ENCODE measurements around the gene C1QTNF1. TPM values are rescaled to one million over a fixed set of nuclear protein-coding genes. Genes with fewer than 3 reads are reported as not detected.

The C1QTNF1 gene
- polyA plus RNA-seq, 1 donor (not counting 4 experiments of a cell fraction or from before 2014, with no cell fraction given) = 6.6 TPM

DNA sequence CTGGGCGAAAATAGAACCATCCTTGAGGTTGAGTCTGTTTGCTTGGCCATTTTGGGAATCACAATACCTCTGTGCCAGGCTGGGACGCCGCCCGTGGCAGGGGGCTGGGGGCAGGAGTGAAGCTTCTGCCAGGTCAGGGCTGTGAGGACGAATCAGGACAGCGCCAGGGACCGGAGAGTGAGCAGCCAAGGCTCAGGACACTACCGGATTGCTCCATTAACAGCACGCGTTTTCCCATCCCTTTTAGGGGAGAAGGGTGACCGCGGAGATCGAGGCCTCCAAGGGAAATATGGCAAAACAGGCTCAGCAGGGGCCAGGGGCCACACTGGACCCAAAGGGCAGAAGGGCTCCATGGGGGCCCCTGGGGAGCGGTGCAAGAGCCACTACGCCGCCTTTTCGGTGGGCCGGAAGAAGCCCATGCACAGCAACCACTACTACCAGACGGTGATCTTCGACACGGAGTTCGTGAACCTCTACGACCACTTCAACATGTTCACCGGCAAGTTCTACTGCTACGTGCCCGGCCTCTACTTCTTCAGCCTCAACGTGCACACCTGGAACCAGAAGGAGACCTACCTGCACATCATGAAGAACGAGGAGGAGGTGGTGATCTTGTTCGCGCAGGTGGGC lies 23.4 kb downstream of the C1QTNF1 start:
- TF ChIP-seq, protein P1, sequence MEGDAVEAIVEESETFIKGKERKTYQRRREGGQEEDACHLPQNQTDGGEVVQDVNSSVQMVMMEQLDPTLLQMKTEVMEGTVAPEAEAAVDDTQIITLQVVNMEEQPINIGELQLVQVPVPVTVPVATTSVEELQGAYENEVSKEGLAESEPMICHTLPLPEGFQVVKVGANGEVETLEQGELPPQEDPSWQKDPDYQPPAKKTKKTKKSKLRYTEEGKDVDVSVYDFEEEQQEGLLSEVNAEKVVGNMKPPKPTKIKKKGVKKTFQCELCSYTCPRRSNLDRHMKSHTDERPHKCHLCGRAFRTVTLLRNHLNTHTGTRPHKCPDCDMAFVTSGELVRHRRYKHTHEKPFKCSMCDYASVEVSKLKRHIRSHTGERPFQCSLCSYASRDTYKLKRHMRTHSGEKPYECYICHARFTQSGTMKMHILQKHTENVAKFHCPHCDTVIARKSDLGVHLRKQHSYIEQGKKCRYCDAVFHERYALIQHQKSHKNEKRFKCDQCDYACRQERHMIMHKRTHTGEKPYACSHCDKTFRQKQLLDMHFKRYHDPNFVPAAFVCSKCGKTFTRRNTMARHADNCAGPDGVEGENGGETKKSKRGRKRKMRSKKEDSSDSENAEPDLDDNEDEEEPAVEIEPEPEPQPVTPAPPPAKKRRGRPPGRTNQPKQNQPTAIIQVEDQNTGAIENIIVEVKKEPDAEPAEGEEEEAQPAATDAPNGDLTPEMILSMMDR (optimal IDR thresholded peaks at IDR 0.05 in 1 of 3, IDR thresholded peaks at IDR 0.05 in 1 of 3, conservative IDR thresholded peaks at IDR 0.05 in 1 of 3; ENCODE audit: extremely low read depth in 1 of 3, insufficient read depth in 2 of 3, low read length in 3 of 3) = no peak
- no peak for TF ChIP-seq EZH2 (IDR thresholded peaks at IDR 0.05; ENCODE audit: low read length)
- Histone ChIP-seq H2AFZ (ENCODE audit: control insufficient read depth, low read length) (no peak overlapping the region), H3K36me3 (ENCODE audit: control insufficient read depth in 2 of 2, extremely low read depth in 1 of 2, insufficient read depth in 2 of 2, low read length in 2 of 2) (no peaks in the 10 kb centered on the region), H3K9me1 (ENCODE audit: control insufficient read depth, extremely low read depth, insufficient read depth, low read length) (no peaks in the 10 kb centered on the region), H3K9me3 (ENCODE audit: control insufficient read depth, low read depth, low read length) (no peaks in the 10 kb centered on the region), H3K9ac (ENCODE audit: control insufficient read depth, extremely low read depth, insufficient read depth, low read length) (no peak overlapping the region), H3K27ac (ENCODE audit: control insufficient read depth, insufficient read depth, low read length) (no peak overlapping the region), H3K79me2 (ENCODE audit: control insufficient read depth, insufficient read depth, low read length) (no peaks in the 10 kb centered on the region), H3K4me2 (ENCODE audit: control insufficient read depth, extremely low read depth, insufficient read depth, low read depth, low read length) (no peak overlapping the region), H3K27me3 (ENCODE audit: control insufficient read depth, extremely low read depth, insufficient read depth, low read length) (peaks cover 4% of the 10 kb centered on the region), H3K4me3 (ENCODE audit: control insufficient read depth in 2 of 3, extremely low read depth in 1 of 3, insufficient read depth in 2 of 3, low read depth in 1 of 3, low read length in 3 of 3) (no peak overlapping the region), H4K20me1 (ENCODE audit: control insufficient read depth, extremely low read depth, insufficient read depth, low read length) (no peaks in the 10 kb centered on the region), H3K4me1 (ENCODE audit: control insufficient read depth, extremely low read depth, insufficient read depth, low read length) (peaks cover 7% of the 10 kb centered on the region)
- dilution Hi-C loops (cut with MboI; ENCODE audit: extremely low pct_ligation_motif_present, low sequenced_read_pairs) = loop anchor here (25.0 kb wide), 1 partner anchor 340 kb away; no protein-coding TSS in a partner anchor
- DNase-seq (ENCODE audit: low read depth, low spot score) (no peak), FAIRE-seq (no peak)

DNA sequence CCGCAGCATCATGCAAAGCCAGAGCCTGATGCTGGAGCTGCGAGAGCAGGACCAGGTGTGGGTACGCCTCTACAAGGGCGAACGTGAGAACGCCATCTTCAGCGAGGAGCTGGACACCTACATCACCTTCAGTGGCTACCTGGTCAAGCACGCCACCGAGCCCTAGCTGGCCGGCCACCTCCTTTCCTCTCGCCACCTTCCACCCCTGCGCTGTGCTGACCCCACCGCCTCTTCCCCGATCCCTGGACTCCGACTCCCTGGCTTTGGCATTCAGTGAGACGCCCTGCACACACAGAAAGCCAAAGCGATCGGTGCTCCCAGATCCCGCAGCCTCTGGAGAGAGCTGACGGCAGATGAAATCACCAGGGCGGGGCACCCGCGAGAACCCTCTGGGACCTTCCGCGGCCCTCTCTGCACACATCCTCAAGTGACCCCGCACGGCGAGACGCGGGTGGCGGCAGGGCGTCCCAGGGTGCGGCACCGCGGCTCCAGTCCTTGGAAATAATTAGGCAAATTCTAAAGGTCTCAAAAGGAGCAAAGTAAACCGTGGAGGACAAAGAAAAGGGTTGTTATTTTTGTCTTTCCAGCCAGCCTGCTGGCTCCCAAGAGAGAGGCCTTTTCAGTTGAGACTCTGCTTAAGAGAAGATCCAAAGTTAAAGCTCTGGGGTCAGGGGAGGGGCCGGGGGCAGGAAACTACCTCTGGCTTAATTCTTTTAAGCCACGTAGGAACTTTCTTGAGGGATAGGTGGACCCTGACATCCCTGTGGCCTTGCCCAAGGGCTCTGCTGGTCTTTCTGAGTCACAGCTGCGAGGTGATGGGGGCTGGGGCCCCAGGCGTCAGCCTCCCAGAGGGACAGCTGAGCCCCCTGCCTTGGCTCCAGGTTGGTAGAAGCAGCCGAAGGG lies 24.2 kb downstream of the C1QTNF1 start:
- H3K4me2 ChIP-seq (ENCODE audit: control insufficient read depth, extremely low read depth, insufficient read depth, low read depth, low read length) = no peak overlapping the region
- no peaks in the 10 kb centered on the region for H3K9me3 ChIP-seq (ENCODE audit: control insufficient read depth, low read depth, low read length)
- H3K4me1 ChIP-seq (ENCODE audit: control insufficient read depth, extremely low read depth, insufficient read depth, low read length) = peaks cover 7% of the 10 kb centered on the region
- H3K9ac ChIP-seq (ENCODE audit: control insufficient read depth, extremely low read depth, insufficient read depth, low read length) = no peak overlapping the region
- H3K79me2 ChIP-seq (ENCODE audit: control insufficient read depth, insufficient read depth, low read length) = no peaks in the 10 kb centered on the region
- DNase-seq (ENCODE audit: low read depth, low spot score) (no peak), FAIRE-seq (no peak)
- TF ChIP-seq, protein P1 (optimal IDR thresholded peaks at IDR 0.05 in 1 of 3, IDR thresholded peaks at IDR 0.05 in 1 of 3, conservative IDR thresholded peaks at IDR 0.05 in 1 of 3; ENCODE audit: extremely low read depth in 1 of 3, insufficient read depth in 2 of 3, low read length in 3 of 3) = no peak
- TF ChIP-seq EZH2 (IDR thresholded peaks at IDR 0.05; ENCODE audit: low read length) = no peak
- no peaks in the 10 kb centered on the region for H3K36me3 ChIP-seq (ENCODE audit: control insufficient read depth in 2 of 2, extremely low read depth in 1 of 2, insufficient read depth in 2 of 2, low read length in 2 of 2)
- no peak overlapping the region for H3K4me3 ChIP-seq (ENCODE audit: control insufficient read depth in 2 of 3, extremely low read depth in 1 of 3, insufficient read depth in 2 of 3, low read depth in 1 of 3, low read length in 3 of 3)
- no peak overlapping the region for H3K27ac ChIP-seq (ENCODE audit: control insufficient read depth, insufficient read depth, low read length)
- no peak overlapping the region for H2AFZ ChIP-seq (ENCODE audit: control insufficient read depth, low read length)
- H4K20me1 ChIP-seq (ENCODE audit: control insufficient read depth, extremely low read depth, insufficient read depth, low read length) = no peaks in the 10 kb centered on the region
- dilution Hi-C loops (cut with MboI; ENCODE audit: extremely low pct_ligation_motif_present, low sequenced_read_pairs) = loop anchor here (25.0 kb wide), 1 partner anchor 339 kb away; no protein-coding TSS in a partner anchor
- peaks cover 4% of the 10 kb centered on the region for H3K27me3 ChIP-seq (ENCODE audit: control insufficient read depth, extremely low read depth, insufficient read depth, low read length)
- H3K9me1 ChIP-seq (ENCODE audit: control insufficient read depth, extremely low read depth, insufficient read depth, low read length) = no peaks in the 10 kb centered on the region
